Stimulated activated naive CD8-positive, alpha-beta T cell treated with anti-CD3 and anti-CD28 coated beads, Interleukin-15, Interleukin-2, amounts not matched to agents 100 ng/mL and 50 ng/mL, for 24 hours (primary cell): Measurements from ENCODE around the gene STAT2.
"Not testable (repeated sequence)": the region's sequence is repeated elsewhere in the genome, so short reads cannot be mapped to it uniquely, and the experiment has no call there.

Experiments
- H3K27ac Mint-ChIP-seq: one replicate; pipeline ENCODE4 v1.8.0; 2021; ENCODE audit warnings: mild to moderate bottlenecking, mixed read lengths
- H3K27me3 Mint-ChIP-seq: one replicate; pipeline ENCODE4 v1.8.0; 2021; ENCODE audit warnings: mixed read lengths
- H3K36me3 Mint-ChIP-seq: one replicate; pipeline ENCODE4 v1.8.0; 2021; ENCODE audit warnings: low read depth, mixed read lengths
- H3K4me1 Mint-ChIP-seq: one replicate; pipeline ENCODE4 v1.8.0; 2021; ENCODE audit warnings: low read depth, mixed read lengths
- H3K4me3 Mint-ChIP-seq: one replicate; pipeline ENCODE4 v1.8.0; 2021; ENCODE audit warnings: mild to moderate bottlenecking, mixed read lengths
- H3K9me3 Mint-ChIP-seq: one replicate; pipeline ENCODE4 v1.8.0; 2021; ENCODE audit warnings: mixed read lengths

The STAT2 gene

DNA sequence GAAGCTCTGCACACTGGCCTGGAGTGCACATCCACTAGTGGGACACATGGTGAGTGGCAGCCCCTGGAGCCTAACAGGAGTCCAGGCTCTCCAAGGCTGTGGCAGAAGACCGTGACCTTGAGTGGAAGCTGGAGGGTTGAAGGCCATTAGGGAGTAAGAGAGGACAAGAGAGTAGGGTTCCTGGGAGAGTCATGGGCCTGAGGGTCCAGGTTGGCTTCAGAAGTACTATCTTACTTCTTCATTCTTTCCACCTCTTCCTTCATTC is 20.8 kb downstream of the STAT2 start:
- Mint-ChIP-seq H3K27ac (peak overlapping the region; percentile 98), H3K27me3 (no peaks in the 10 kb centered on the region), H3K4me3 (peak overlapping the region; percentile 91), H3K9me3 (no peaks in the 10 kb centered on the region), H3K4me1 (peaks cover 55% of the 10 kb centered on the region), H3K36me3 (peaks cover 34% of the 10 kb centered on the region)

- Mint-ChIP-seq H3K4me3 (peak within 1 kb of the TSS; percentile 91), H3K9me3 (no peaks in the 10 kb centered on the region), H3K36me3 (peaks cover 33% of the 10 kb centered on the region)
Measured at GRCh38 chr12:56338308-56339157, 21.4 kb downstream of the STAT2 start, which contains the start of gene IL23A. Gene IL23A, plus strand, starts transcription at chr12:56338884. Its CDS starts 161 bp downstream, at chr12:56339045.

GRCh38 chr12:56337753-56338251 is 22.1 kb downstream of the STAT2 start:
- H3K36me3 Mint-ChIP-seq, result peaks cover 26% of the 10 kb centered on the region
- H3K9me3 Mint-ChIP-seq, result no peaks in the 10 kb centered on the region
- peak overlapping the region; percentile 98 for H3K27ac Mint-ChIP-seq
- H3K27me3 Mint-ChIP-seq, result no peaks in the 10 kb centered on the region
- peak overlapping the region; percentile 91 for H3K4me3 Mint-ChIP-seq
- H3K4me1 Mint-ChIP-seq, result peaks cover 68% of the 10 kb centered on the region

More at GRCh38 chr12:56338308-56339157, 21.4 kb downstream of the STAT2 start, which contains the start of gene IL23A:
- H3K4me1 Mint-ChIP-seq, result peaks cover 60% of the 10 kb centered on the region
- H3K27ac Mint-ChIP-seq, result peak within 1 kb of the TSS; percentile 98
- no peaks in the 10 kb centered on the region for H3K27me3 Mint-ChIP-seq

DNA sequence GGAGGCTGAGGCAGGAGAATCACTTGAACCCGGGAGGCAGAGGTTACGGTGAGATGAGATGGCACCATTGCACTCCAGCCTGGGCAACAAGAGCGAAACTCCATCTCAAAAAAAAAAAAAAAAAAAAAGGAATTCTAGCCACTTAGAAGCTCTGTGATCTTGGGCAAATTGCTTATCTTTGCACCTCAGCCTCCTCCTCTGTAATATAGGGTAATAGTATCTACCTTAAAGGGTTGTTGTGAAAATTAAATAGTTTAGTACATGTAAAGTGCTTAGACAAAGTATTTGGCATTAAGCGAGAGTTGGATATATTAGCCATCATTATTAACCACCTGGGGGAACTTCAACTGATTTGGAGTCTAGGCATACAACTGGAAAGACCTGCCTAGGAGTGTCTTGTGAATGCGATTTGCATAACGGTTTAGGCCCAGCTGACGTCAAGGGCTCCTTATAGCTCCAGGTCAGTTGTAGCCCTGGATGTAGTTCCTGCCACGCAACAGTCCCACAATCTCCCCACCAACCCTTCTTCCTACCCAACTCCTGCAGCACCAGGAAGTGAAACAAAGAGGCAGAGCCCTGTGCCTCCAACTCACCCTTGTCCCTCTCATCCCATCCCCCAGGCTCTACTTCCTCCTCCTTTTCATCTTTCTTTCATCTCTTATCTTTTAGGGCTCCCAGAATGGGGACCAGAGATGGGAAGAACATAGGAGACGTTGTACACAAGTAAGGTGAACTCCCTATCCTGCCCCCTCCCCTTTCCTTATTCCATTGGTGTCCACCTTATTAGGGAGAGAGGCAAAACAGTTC is 23.3 kb downstream of the STAT2 start:
- H3K9me3 Mint-ChIP-seq, result no peaks in the 10 kb centered on the region
- no peaks in the 10 kb centered on the region for H3K27me3 Mint-ChIP-seq
- peaks cover 74% of the 10 kb centered on the region for H3K4me1 Mint-ChIP-seq
- H3K27ac Mint-ChIP-seq, result peak overlapping the region; percentile 45
- peaks cover 23% of the 10 kb centered on the region for H3K36me3 Mint-ChIP-seq
- H3K4me3 Mint-ChIP-seq, result no peak overlapping the region

- not testable (repeated sequence) for H3K27ac Mint-ChIP-seq
Measured at GRCh38 chr12:56335527-56335926, 24.4 kb downstream of the STAT2 start.

DNA sequence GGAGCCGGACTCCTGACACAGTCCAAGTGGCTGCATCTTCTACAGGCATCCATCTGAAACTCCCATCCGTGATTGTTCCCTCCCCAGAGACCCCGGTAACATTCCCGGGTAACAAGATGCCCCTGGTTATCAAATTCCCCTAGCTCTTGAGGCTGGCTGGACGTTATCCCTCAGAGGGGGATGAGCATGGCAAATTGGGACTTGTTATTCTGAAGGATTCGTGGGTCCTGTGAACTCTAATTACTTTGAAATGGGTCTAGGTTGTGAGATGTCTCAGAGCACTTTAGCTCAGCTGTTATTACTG is 25.5 kb downstream of the STAT2 start:
- no peaks in the 10 kb centered on the region for H3K9me3 Mint-ChIP-seq
- H3K4me1 Mint-ChIP-seq, result peaks cover 69% of the 10 kb centered on the region

More at GRCh38 chr12:56335527-56335926, 24.4 kb downstream of the STAT2 start:
- H3K27me3 Mint-ChIP-seq, H3K9me3 Mint-ChIP-seq: not testable (repeated sequence)
- Mint-ChIP-seq H3K4me3 (peak overlapping the region; percentile 10), H3K4me1 (peaks cover 77% of the 10 kb centered on the region), H3K36me3 (peaks cover 22% of the 10 kb centered on the region)

DNA sequence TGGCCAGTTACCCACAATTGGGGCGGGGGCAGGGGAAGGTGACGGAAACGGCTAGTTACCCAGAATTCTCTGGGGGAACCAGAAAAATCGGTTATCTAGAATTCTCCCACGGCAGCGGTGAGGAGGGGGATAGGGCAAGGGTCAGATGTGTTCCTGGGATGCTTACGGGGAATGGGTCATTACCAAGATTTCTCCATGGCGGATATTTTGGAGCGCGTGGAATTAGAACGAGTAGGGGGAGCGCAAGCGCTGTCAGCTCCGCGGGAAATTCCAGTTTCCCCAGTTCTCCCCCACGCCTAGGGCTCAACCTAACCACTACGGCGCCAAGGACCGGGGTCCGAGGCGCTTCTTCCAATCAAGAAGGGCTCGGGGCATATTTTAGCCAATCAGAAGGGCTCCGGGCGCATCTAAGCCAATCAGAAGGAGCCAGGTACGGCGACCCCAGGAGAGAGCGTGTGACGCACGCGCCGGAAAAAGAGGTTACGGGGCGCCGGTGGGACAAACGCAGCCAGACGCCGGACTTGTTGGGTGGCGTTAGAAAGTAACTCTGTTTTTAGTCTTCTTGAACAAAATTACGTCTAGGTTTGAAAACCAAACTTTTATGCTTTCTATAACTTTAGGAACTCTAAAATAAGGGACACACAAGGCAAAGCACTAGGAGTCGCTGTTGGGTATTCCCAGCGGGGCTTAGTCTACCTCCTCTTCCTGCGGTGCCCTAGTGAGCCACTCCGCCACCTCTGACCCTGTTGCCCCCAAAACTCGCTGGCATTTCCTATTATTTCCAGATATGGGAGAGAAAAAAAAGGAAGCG is 26.0 kb downstream of the STAT2 start, which contains the start of gene PAN2:
TSS of gene PAN2 (minus strand) at position 322 of the 811 bp plus-strand sequence. CDS start 906 bp downstream, outside the sequence.
- Mint-ChIP-seq H3K9me3 (no peaks in the 10 kb centered on the region), H3K36me3 (peaks cover 8% of the 10 kb centered on the region), H3K4me3 (peak within 1 kb of the TSS; percentile 94), H3K27ac (peak within 1 kb of the TSS; percentile 100), H3K4me1 (peaks cover 64% of the 10 kb centered on the region), H3K27me3 (no peaks in the 10 kb centered on the region)

More for the DNA sequence above, 25.5 kb downstream of the STAT2 start:
- H3K27me3 Mint-ChIP-seq, result no peaks in the 10 kb centered on the region
- H3K27ac Mint-ChIP-seq, result peak overlapping the region; percentile 100
- H3K36me3 Mint-ChIP-seq, result peaks cover 14% of the 10 kb centered on the region
- peak overlapping the region; percentile 94 for H3K4me3 Mint-ChIP-seq

GRCh38 chr12:56333197-56333678 is 26.7 kb downstream of the STAT2 start:
- H3K9me3 Mint-ChIP-seq, result no peaks in the 10 kb centered on the region
- no peaks in the 10 kb centered on the region for H3K27me3 Mint-ChIP-seq
- H3K36me3 Mint-ChIP-seq, result peaks cover 4% of the 10 kb centered on the region
- peak overlapping the region; percentile 94 for H3K4me3 Mint-ChIP-seq
- H3K27ac Mint-ChIP-seq, result peak overlapping the region; percentile 100
- H3K4me1 Mint-ChIP-seq, result peaks cover 57% of the 10 kb centered on the region

- Mint-ChIP-seq H3K9me3 (no peaks in the 10 kb centered on the region), H3K27ac (peak overlapping the region; percentile 100), H3K4me1 (peaks cover 51% of the 10 kb centered on the region), H3K36me3 (peaks cover 4% of the 10 kb centered on the region), H3K27me3 (no peaks in the 10 kb centered on the region), H3K4me3 (peak overlapping the region; percentile 94)
Measured at GRCh38 chr12:56332512-56333196, 27.3 kb downstream of the STAT2 start.

GRCh38 chr12:56330936-56331490 is 28.9 kb downstream of the STAT2 start:
- H3K27me3 Mint-ChIP-seq, result no peaks in the 10 kb centered on the region
- H3K9me3 Mint-ChIP-seq, result no peaks in the 10 kb centered on the region
- no peak overlapping the region for H3K4me3 Mint-ChIP-seq
- H3K36me3 Mint-ChIP-seq, result peaks cover 9% of the 10 kb centered on the region
- peaks cover 38% of the 10 kb centered on the region for H3K4me1 Mint-ChIP-seq
- peak overlapping the region; percentile 9 for H3K27ac Mint-ChIP-seq

DNA sequence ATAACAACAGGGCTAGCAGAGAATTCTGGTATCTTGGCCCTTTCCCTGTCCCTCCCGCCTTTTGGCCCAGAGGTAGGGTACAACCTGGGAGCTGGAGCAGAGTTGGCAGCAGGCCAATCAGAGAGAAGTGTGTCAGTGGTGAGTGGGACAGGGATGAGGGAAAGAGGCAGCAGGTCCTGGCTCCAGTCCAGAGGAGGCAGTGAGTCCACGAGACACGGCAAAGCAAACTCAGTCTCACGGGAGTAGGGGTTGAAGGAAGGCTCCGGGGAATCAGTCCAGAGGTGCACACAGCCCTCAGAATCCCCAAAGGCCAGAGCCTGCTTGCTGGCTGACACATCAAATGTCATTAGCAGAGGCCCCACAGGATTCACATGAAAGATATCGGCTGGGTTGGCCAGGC is 33.4 kb downstream of the STAT2 start:
- Mint-ChIP-seq H3K27me3 (no peaks in the 10 kb centered on the region), H3K4me1 (peaks cover 6% of the 10 kb centered on the region), H3K36me3 (peaks cover 18% of the 10 kb centered on the region), H3K9me3 (no peaks in the 10 kb centered on the region), H3K4me3 (no peak overlapping the region), H3K27ac (no peak overlapping the region)

GRCh38 chr12:56326126-56326525 is 33.8 kb downstream of the STAT2 start:
- H3K27me3 Mint-ChIP-seq, result no peaks in the 10 kb centered on the region
- H3K27ac Mint-ChIP-seq, result no peak overlapping the region
- no peaks in the 10 kb centered on the region for H3K9me3 Mint-ChIP-seq
- peaks cover 3% of the 10 kb centered on the region for H3K4me1 Mint-ChIP-seq
- H3K4me3 Mint-ChIP-seq, result no peak overlapping the region
- peaks cover 15% of the 10 kb centered on the region for H3K36me3 Mint-ChIP-seq

GRCh38 chr12:56324206-56324605 is 35.7 kb downstream of the STAT2 start:
- Mint-ChIP-seq H3K4me3 (no peak overlapping the region), H3K36me3 (peaks cover 19% of the 10 kb centered on the region), H3K27me3 (no peaks in the 10 kb centered on the region), H3K4me1 (no peaks in the 10 kb centered on the region), H3K27ac (no peak overlapping the region), H3K9me3 (no peaks in the 10 kb centered on the region)

GRCh38 chr12:56321610-56322009 is 38.3 kb downstream of the STAT2 start:
- not testable (repeated sequence) for H3K9me3 Mint-ChIP-seq, H3K27me3 Mint-ChIP-seq, H3K27ac Mint-ChIP-seq, H3K4me1 Mint-ChIP-seq, H3K4me3 Mint-ChIP-seq
- peaks cover 19% of the 10 kb centered on the region for H3K36me3 Mint-ChIP-seq
